Ovary (tissue), 3 donors: ENCODE results near the gene MRPL33.

Source experiments
- EP300 ChIP-seq: sonication (generic); formaldehyde crosslinking; IDR thresholded peaks from one replicate; pipeline ENCODE4 v1.6.1; 2017; ENCODE audit warnings: antibody characterized with exemption
- POLR2A ChIP-seq: fragments of 450-650 bp; IDR thresholded peaks from one replicate; pipeline ENCODE4 v1.6.1; 2017; ENCODE audit warnings: antibody characterized with exemption, mild to moderate bottlenecking, moderate library complexity
- TF ChIP-seq, protein P1 (sequence below), 3 donors: fragments of 450-650 bp in 2 of 3; fragments of 200-600 bp in 1 of 3; IDR thresholded peaks; one replicate each; pipeline versions ENCODE4 v1.5.1 to v1.8.0; 2016 to 2022; ENCODE audit warnings: antibody characterized with exemption in 3 of 3, mild to moderate bottlenecking in 1 of 3
- donor health status: DM: no; HTN: no; CAD: no.

DNA sequence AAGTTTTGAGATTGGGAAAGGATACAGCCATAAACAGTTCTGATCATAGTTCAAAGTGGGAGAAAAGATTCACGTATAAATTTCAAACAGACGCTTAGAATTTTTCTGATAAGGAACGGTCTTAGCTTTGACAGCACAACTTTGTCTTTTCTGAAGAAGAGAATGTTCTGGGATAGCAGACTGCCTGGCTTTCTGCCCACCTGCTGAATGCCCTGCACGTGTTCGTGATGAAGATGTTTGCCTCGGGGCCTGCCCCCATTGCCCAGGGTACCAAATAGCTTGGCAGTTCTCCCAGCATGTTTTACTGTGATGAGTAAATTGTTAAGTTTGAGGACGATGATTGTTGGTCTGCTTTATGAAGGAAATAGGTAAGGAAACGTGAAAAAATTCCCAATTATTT lies 4.6 kb downstream of the MRPL33 start:
- TF ChIP-seq, protein P1, sequence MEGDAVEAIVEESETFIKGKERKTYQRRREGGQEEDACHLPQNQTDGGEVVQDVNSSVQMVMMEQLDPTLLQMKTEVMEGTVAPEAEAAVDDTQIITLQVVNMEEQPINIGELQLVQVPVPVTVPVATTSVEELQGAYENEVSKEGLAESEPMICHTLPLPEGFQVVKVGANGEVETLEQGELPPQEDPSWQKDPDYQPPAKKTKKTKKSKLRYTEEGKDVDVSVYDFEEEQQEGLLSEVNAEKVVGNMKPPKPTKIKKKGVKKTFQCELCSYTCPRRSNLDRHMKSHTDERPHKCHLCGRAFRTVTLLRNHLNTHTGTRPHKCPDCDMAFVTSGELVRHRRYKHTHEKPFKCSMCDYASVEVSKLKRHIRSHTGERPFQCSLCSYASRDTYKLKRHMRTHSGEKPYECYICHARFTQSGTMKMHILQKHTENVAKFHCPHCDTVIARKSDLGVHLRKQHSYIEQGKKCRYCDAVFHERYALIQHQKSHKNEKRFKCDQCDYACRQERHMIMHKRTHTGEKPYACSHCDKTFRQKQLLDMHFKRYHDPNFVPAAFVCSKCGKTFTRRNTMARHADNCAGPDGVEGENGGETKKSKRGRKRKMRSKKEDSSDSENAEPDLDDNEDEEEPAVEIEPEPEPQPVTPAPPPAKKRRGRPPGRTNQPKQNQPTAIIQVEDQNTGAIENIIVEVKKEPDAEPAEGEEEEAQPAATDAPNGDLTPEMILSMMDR (IDR thresholded peaks at IDR 0.05): no peak
- TF ChIP-seq POLR2A (no peak), EP300 (no peak)
